Measurements from ENCODE around the gene EPHA7.

GRCh38 chr6:93392797-93393196 lies 26.6 kb downstream of the EPHA7 start:
- TF ChIP-seq CTCF (IDR thresholded peaks at IDR 0.05; ENCODE audit: insufficient read depth, low read length) (no peak), POLR2AphosphoS5 (IDR thresholded peaks at IDR 0.05; ENCODE audit: low read depth) (no peak)

All from HL-60 (cell line).